ENCODE measurements around the gene TLE5.
"Not testable (repeated sequence)": the region's sequence is repeated elsewhere in the genome, so short reads cannot be mapped to it uniquely, and the experiment has no call there.

The TLE5 gene

GRCh38 chr19:3095441-3096191, 33.3 kb upstream of the TLE5 start:
- DNase-seq: no peak

GRCh38 chr19:3094601-3095440, 32.5 kb upstream of the TLE5 start:
- no peak for DNase-seq

- DNase-seq: not testable (repeated sequence)
Measured at GRCh38 chr19:3089299-3089855, 27.1 kb upstream of the TLE5 start.

GRCh38 chr19:3087769-3088168, 25.5 kb upstream of the TLE5 start:
- DNase-seq: no peak

GRCh38 chr19:3084943-3085342, 22.6 kb upstream of the TLE5 start:
- DNase-seq: no peak

- no peak for DNase-seq
Measured at GRCh38 chr19:3083964-3084363, 21.7 kb upstream of the TLE5 start.

- DNase-seq: no peak
Measured at GRCh38 chr19:3082331-3082730, 20.0 kb upstream of the TLE5 start.

GRCh38 chr19:3080286-3080685, 18.0 kb upstream of the TLE5 start:
- DNase-seq: no peak

GRCh38 chr19:3079578-3079977, 17.3 kb upstream of the TLE5 start:
- DNase-seq: no peak

GRCh38 chr19:3075605-3076431, 13.5 kb upstream of the TLE5 start:
- DNase-seq: no peak

- no peak for DNase-seq
Measured at GRCh38 chr19:3073931-3074595, 11.8 kb upstream of the TLE5 start.

GRCh38 chr19:3073159-3073563, 10.9 kb upstream of the TLE5 start:
- peak; percentile 86 for DNase-seq

- peak; percentile 63 for DNase-seq
Measured at GRCh38 chr19:3071768-3072167, 9.5 kb upstream of the TLE5 start.

GRCh38 chr19:3068071-3068470, 5.8 kb upstream of the TLE5 start:
- DNase-seq: no peak

GRCh38 chr19:3067563-3067962, 5.3 kb upstream of the TLE5 start:
- no peak for DNase-seq

- no peak for DNase-seq
Measured at GRCh38 chr19:3066482-3067049, 4.3 kb upstream of the TLE5 start.

GRCh38 chr19:3065675-3066357, 3.5 kb upstream of the TLE5 start:
- no peak for DNase-seq

GRCh38 chr19:3064011-3064330, 1.7 kb upstream of the TLE5 start:
- DNase-seq: no peak

GRCh38 chr19:3061182-3062161, 823 bp downstream of the TLE5 start:
- DNase-seq: no peak

GRCh38 chr19:3060857-3061181, 1.5 kb downstream of the TLE5 start:
- DNase-seq: no peak

GRCh38 chr19:3059653-3060052, 2.6 kb downstream of the TLE5 start:
- no peak for DNase-seq
